ENCODE data around the gene MSANTD3. TPM values are rescaled to one million over a fixed set of nuclear protein-coding genes. Genes with fewer than 3 reads are reported as not detected.

MSANTD3 gene
- total RNA-seq, 3 donors from 2014 or later: 6.2 to 18.1 (median 10.5) TPM

DNA sequence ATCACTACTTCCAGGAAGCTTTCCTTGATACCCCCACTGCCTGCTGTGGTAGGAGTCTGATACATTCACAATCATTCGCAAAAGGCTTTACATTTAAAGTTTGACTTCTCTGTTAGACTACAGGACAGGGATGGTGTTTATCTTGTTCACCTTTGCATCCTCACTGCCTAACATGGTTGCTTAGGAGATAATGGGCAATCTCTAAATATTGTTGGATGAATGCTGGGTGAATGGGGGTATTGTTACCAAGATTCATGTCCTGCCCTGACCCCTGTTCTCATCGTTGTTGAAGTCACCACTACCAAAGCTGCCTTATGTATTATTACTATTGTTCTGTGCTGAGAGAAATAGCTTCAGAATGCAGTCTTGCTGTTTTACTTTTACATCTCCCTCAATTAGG, 38.3 kb downstream of the MSANTD3 start:
- no peak for ATAC-seq
- Histone ChIP-seq H3K4me3 (no peak overlapping the region), H3K4me1 (ENCODE audit: low read depth) (no peaks in the 10 kb centered on the region), H3K36me3 (ENCODE audit: low read depth) (no peaks in the 10 kb centered on the region), H3K9me3 (no peaks in the 10 kb centered on the region)
- intact Hi-C loops (cut with DNase I, micrococcal nuclease): no loop called here
- TF ChIP-seq CTCF (IDR thresholded peaks at IDR 0.05): no peak
- DNase-seq: no peak

DNA sequence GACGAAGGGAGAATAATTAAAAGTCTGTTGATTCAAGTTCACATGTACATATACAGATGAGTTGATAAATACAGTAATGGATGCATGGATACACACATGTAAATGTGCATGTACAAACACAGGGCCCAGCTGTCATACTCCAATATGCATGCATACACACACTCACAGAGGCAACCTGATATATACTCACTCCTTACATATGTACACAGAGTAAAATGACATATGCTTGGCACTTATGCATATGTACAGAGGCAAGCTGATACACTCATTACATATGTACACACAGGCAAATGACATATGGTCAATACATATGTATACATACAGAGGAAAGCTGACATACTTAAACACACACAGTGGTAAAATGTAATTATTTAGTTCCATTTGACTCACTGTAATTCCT, 38.8 kb downstream of the MSANTD3 start:
- DNase-seq (no peak), ATAC-seq (no peak)
- TF ChIP-seq CTCF (IDR thresholded peaks at IDR 0.05): no peak
- Histone ChIP-seq H3K4me3 (no peak overlapping the region), H3K36me3 (ENCODE audit: low read depth) (no peaks in the 10 kb centered on the region), H3K4me1 (ENCODE audit: low read depth) (no peaks in the 10 kb centered on the region), H3K9me3 (no peaks in the 10 kb centered on the region)
- intact Hi-C loops (cut with DNase I, micrococcal nuclease): no loop called here

DNA sequence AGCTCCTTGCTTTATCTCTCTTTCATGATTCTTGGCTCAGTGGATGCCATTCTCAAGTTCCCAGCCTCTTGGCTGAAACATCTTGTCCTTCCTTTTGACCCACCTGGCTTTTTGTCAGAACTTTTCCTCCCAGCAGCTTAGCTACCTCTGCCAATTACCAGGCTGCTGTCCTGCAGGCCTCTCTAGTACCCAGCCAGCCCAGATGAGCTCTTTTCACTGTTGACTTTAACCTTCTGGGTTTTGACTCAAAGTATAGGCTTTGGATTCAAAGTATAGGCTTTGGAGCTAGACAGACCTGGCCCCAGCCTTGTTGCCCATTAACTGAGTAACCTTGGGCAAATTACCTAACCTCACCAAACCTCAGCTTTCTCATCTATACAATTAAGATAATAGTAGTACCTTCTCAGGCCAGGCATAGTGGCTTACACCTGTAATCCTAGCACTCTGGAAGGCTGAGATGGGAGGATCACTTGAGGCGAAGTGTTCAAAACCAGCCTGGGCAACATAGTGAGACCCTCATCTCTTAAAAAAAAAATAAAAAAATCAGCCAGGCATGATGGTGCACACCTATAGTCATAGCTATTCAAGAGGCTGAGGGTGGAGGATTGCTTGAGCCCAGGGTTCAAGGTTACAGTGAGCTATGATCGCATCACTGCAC, 39.4 kb downstream of the MSANTD3 start:
- H3K4me1 ChIP-seq (ENCODE audit: low read depth): no peaks in the 10 kb centered on the region
- H3K9me3 ChIP-seq: no peaks in the 10 kb centered on the region
- DNase-seq (no peak), ATAC-seq (no peak)
- no peak overlapping the region for H3K4me3 ChIP-seq
- no peaks in the 10 kb centered on the region for H3K36me3 ChIP-seq (ENCODE audit: low read depth)
- no peak for TF ChIP-seq CTCF (IDR thresholded peaks at IDR 0.05)
- intact Hi-C loops (cut with DNase I, micrococcal nuclease): no loop called here

- DNase-seq: no peak
- intact Hi-C loops (cut with DNase I, micrococcal nuclease): no loop called here
- no peak overlapping the region for H3K4me3 ChIP-seq
- no peaks in the 10 kb centered on the region for H3K4me1 ChIP-seq (ENCODE audit: low read depth)
- H3K36me3 ChIP-seq (ENCODE audit: low read depth): no peaks in the 10 kb centered on the region
- H3K9me3 ChIP-seq: no peaks in the 10 kb centered on the region
- no peak for ATAC-seq
- TF ChIP-seq CTCF (IDR thresholded peaks at IDR 0.05): no peak
These were observed 39.9 kb downstream of the MSANTD3 start for GRCh38 chr9:100466829-100467221.

DNA sequence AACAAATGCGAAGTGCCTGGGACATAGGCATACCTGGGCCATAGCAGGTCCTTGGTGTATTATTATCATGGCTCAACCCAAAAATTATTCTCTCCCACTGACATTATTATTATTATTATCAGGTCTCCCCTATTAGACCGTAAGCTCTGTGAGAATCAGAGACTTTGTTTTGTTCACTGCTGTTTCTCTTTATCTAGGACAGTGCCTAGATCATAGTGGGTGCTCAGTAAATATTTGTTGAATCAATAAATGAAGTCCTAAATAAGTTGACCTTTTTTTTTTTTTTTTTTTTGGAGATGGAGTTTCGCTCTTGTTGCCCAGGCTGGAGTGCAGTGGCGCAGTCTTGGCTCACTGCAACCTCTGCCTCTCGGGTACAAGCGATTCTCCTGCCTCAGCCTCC, 41.1 kb downstream of the MSANTD3 start:
- DNase-seq: no peak
- no peak overlapping the region for H3K4me3 ChIP-seq
- no peaks in the 10 kb centered on the region for H3K36me3 ChIP-seq (ENCODE audit: low read depth)
- no peak for TF ChIP-seq CTCF (IDR thresholded peaks at IDR 0.05)
- intact Hi-C loops (cut with DNase I, micrococcal nuclease): no loop called here
- ATAC-seq: no peak
- no peaks in the 10 kb centered on the region for H3K9me3 ChIP-seq
- peaks cover 3% of the 10 kb centered on the region for H3K4me1 ChIP-seq (ENCODE audit: low read depth)

GRCh38 chr9:100472268-100472667, 45.3 kb downstream of the MSANTD3 start:
- no peak for TF ChIP-seq CTCF (IDR thresholded peaks at IDR 0.05)
- Histone ChIP-seq H3K36me3 (ENCODE audit: low read depth) (no peaks in the 10 kb centered on the region), H3K4me3 (no peak overlapping the region), H3K9me3 (no peaks in the 10 kb centered on the region), H3K4me1 (ENCODE audit: low read depth) (peaks cover 6% of the 10 kb centered on the region)
- ATAC-seq (no peak), DNase-seq (no peak)
- intact Hi-C loops (cut with DNase I, micrococcal nuclease): no loop called here
